HEK293 (cell line): ENCODE data around the gene UBE2D4.

Source experiments
- OSR2 ChIP-seq: fragments of 450-650 bp; formaldehyde crosslinking; IDR thresholded peaks from 2 replicates; pipeline ENCODE4 v1.5.1; 2016; ENCODE audit warnings: missing biosample characterization, missing genetic modification characterization
- REPIN1 ChIP-seq: fragments of 450-650 bp; formaldehyde crosslinking; IDR thresholded peaks from 2 replicates; pipeline ENCODE4 v1.5.1; 2017; ENCODE audit warnings: missing biosample characterization, missing genetic modification characterization, low read depth
- SCRT2 ChIP-seq: fragments of 450-650 bp; formaldehyde crosslinking; IDR thresholded peaks from 2 replicates; pipeline ENCODE4 v1.5.1; 2016; ENCODE audit warnings: missing biosample characterization, missing genetic modification characterization
- ZBTB1 ChIP-seq: fragments of 450-650 bp; formaldehyde crosslinking; IDR thresholded peaks from 2 replicates; pipeline ENCODE4 v1.5.1; 2016; ENCODE audit warnings: missing biosample characterization, missing genetic modification characterization
- ZBTB17 ChIP-seq: fragments of 450-650 bp; formaldehyde crosslinking; IDR thresholded peaks from 2 replicates; pipeline ENCODE4 v1.5.1; 2016; ENCODE audit warnings: missing biosample characterization, missing genetic modification characterization
- ZBTB48 ChIP-seq: fragments of 450-650 bp; formaldehyde crosslinking; IDR thresholded peaks from 2 replicates; pipeline ENCODE4 v1.5.1; 2016; ENCODE audit warnings: missing biosample characterization, missing genetic modification characterization
- ZFP37 ChIP-seq: fragments of 450-650 bp; formaldehyde crosslinking; IDR thresholded peaks from 2 replicates; pipeline ENCODE4 v1.5.1; 2016; ENCODE audit warnings: missing biosample characterization, missing genetic modification characterization
- ZNF140 ChIP-seq: fragments of 450-650 bp; formaldehyde crosslinking; IDR thresholded peaks from 2 replicates; pipeline ENCODE4 v1.5.1; 2016; ENCODE audit warnings: missing biosample characterization, missing genetic modification characterization
- ZNF2 ChIP-seq: fragments of 450-650 bp; formaldehyde crosslinking; IDR thresholded peaks from 2 replicates; pipeline ENCODE4 v1.5.1; 2016; ENCODE audit warnings: missing biosample characterization, missing genetic modification characterization
- ZNF23 ChIP-seq: fragments of 450-650 bp; formaldehyde crosslinking; IDR thresholded peaks from 2 replicates; pipeline ENCODE4 v1.5.1; 2016; ENCODE audit warnings: missing biosample characterization, missing genetic modification characterization, borderline replicate concordance
- ZNF239 ChIP-seq: fragments of 450-650 bp; formaldehyde crosslinking; IDR thresholded peaks from 2 replicates; pipeline ENCODE4 v1.5.1; 2016; ENCODE audit warnings: missing biosample characterization, missing genetic modification characterization
- ZNF311 ChIP-seq: fragments of 450-650 bp; formaldehyde crosslinking; IDR thresholded peaks from 2 replicates; pipeline ENCODE4 v1.5.1; 2017; ENCODE audit warnings: missing biosample characterization, missing genetic modification characterization, borderline replicate concordance
- ZNF366 ChIP-seq: fragments of 450-650 bp; formaldehyde crosslinking; conservative IDR thresholded peaks from 2 replicates; pipeline ENCODE4 v1.5.1; 2016; ENCODE audit warnings: missing biosample characterization, missing genetic modification characterization
- ZNF423 ChIP-seq: fragments of 450-650 bp; formaldehyde crosslinking; IDR thresholded peaks from 2 replicates; pipeline ENCODE4 v1.5.1; 2016; ENCODE audit warnings: missing biosample characterization, missing genetic modification characterization
- ZNF514 ChIP-seq: fragments of 450-650 bp; formaldehyde crosslinking; IDR thresholded peaks from 2 replicates; pipeline ENCODE4 v1.5.1; 2016; ENCODE audit warnings: missing biosample characterization, missing genetic modification characterization
- ZNF621 ChIP-seq: fragments of 450-650 bp; formaldehyde crosslinking; IDR thresholded peaks from 2 replicates; pipeline ENCODE4 v1.5.1; 2017; ENCODE audit warnings: missing biosample characterization, missing genetic modification characterization
- ZNF629 ChIP-seq: fragments of 450-650 bp; formaldehyde crosslinking; IDR thresholded peaks from 2 replicates; pipeline ENCODE4 v1.5.1; 2017; ENCODE audit warnings: missing biosample characterization, missing genetic modification characterization
- ZNF670 ChIP-seq: fragments of 450-650 bp; formaldehyde crosslinking; IDR thresholded peaks from 2 replicates; pipeline ENCODE4 v1.5.1; 2016; ENCODE audit warnings: missing biosample characterization, missing genetic modification characterization, low read depth
- ZNF747 ChIP-seq: fragments of 450-650 bp; formaldehyde crosslinking; IDR thresholded peaks from 2 replicates; pipeline ENCODE4 v1.5.1; 2016; ENCODE audit warnings: missing biosample characterization, missing genetic modification characterization
- ZNF837 ChIP-seq: fragments of 450-650 bp; formaldehyde crosslinking; IDR thresholded peaks from 2 replicates; pipeline ENCODE4 v1.5.1; 2016; ENCODE audit warnings: missing biosample characterization, missing genetic modification characterization
- TF ChIP-seq, protein P1 (sequence below): fragments of 450-650 bp; formaldehyde crosslinking; IDR thresholded peaks from 2 replicates; pipeline ENCODE4 v1.5.1; 2016; ENCODE audit warnings: missing biosample characterization, missing genetic modification characterization
- TF ChIP-seq, protein P2 (sequence below): fragments of 450-650 bp; formaldehyde crosslinking; IDR thresholded peaks from 2 replicates; pipeline ENCODE4 v1.5.1; 2016; ENCODE audit warnings: missing biosample characterization, missing genetic modification characterization, borderline replicate concordance
- TF ChIP-seq, protein P3 (sequence below): fragments of 450-650 bp; formaldehyde crosslinking; IDR thresholded peaks from 2 replicates; pipeline ENCODE4 v1.5.1; 2016; ENCODE audit warnings: missing biosample characterization, missing genetic modification characterization
- TF ChIP-seq, protein P4 (sequence below): fragments of 450-650 bp; formaldehyde crosslinking; IDR thresholded peaks from 2 replicates; pipeline ENCODE4 v1.5.1; 2016; ENCODE audit warnings: missing biosample characterization, missing genetic modification characterization
- TF ChIP-seq, protein P5 (sequence below): fragments of 450-650 bp; formaldehyde crosslinking; IDR thresholded peaks from 2 replicates; pipeline ENCODE4 v1.5.1; 2016; ENCODE audit warnings: missing biosample characterization, missing genetic modification characterization
- TF ChIP-seq, protein P6 (sequence below): fragments of 450-650 bp; formaldehyde crosslinking; IDR thresholded peaks from 2 replicates; pipeline ENCODE4 v1.5.1; 2016; ENCODE audit warnings: missing biosample characterization, missing genetic modification characterization
- TF ChIP-seq, protein P7 (sequence below): fragments of 450-650 bp; formaldehyde crosslinking; IDR thresholded peaks from 2 replicates; pipeline ENCODE4 v1.5.1; 2016; ENCODE audit warnings: missing biosample characterization, missing genetic modification characterization
- TF ChIP-seq, protein P8 (sequence below): fragments of 450-650 bp; IDR thresholded peaks from 2 replicates; pipeline ENCODE4 v1.5.1; 2018; ENCODE audit warnings: missing biosample characterization, missing genetic modification characterization
- TF ChIP-seq, protein P9 (sequence below): fragments of 450-650 bp; formaldehyde crosslinking; IDR thresholded peaks from 2 replicates; pipeline ENCODE4 v1.5.1; 2016; ENCODE audit warnings: missing biosample characterization, missing genetic modification characterization

Gene UBE2D4

DNA sequence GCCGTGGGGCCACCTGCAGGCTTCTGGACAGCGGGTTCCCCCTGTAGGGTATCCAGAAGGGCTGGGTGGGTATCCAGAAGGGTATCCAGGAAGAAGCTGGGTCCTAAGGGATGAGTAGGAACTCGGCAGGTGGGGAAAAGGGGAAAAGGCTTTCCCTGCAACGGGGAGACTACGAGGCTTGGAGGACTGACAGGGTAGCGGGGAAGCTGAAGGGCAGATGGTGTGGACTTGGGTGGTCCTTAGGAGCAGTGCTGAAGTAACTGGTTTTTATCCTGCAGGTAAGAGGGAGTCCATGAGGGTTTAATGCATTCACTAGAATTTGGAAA lies 525 bp downstream of the UBE2D4 start (continued):
- TF ChIP-seq, protein P1, sequence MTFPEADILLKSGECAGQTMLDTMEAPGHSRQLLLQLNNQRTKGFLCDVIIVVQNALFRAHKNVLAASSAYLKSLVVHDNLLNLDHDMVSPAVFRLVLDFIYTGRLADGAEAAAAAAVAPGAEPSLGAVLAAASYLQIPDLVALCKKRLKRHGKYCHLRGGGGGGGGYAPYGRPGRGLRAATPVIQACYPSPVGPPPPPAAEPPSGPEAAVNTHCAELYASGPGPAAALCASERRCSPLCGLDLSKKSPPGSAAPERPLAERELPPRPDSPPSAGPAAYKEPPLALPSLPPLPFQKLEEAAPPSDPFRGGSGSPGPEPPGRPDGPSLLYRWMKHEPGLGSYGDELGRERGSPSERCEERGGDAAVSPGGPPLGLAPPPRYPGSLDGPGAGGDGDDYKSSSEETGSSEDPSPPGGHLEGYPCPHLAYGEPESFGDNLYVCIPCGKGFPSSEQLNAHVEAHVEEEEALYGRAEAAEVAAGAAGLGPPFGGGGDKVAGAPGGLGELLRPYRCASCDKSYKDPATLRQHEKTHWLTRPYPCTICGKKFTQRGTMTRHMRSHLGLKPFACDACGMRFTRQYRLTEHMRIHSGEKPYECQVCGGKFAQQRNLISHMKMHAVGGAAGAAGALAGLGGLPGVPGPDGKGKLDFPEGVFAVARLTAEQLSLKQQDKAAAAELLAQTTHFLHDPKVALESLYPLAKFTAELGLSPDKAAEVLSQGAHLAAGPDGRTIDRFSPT (tag by site-specific recombination), result peak; percentile 70
- TF ChIP-seq ZNF366 (tag by site-specific recombination) (peak; percentile 50; the same call in 1 of the 2 replicates), ZNF621 (no peak), SCRT2 (peak; percentile 94), ZNF239 (tag by site-specific recombination) (no peak), ZBTB1 (tag by site-specific recombination) (no peak), ZNF837 (tag by site-specific recombination) (no peak), REPIN1 (tag by site-specific recombination) (no peak), ZBTB17 (no peak), ZBTB48 (tag by site-specific recombination) (no peak), ZNF670 (no peak), ZNF2 (no peak; the same call in 1 of the 2 replicates), ZNF311 (tag by site-specific recombination) (no peak), ZNF629 (0 out of 2 replicates have a peak, but pooled peaks have one; percentile 11), OSR2 (tag by site-specific recombination) (no peak), ZNF140 (tag by site-specific recombination) (no peak), ZNF747 (tag by site-specific recombination) (no peak), ZNF23 (tag by site-specific recombination) (no peak), ZNF423 (tag by site-specific recombination) (peak; percentile 3; the same call in 1 of the 2 replicates), ZNF514 (tag by site-specific recombination) (no peak), ZFP37 (no peak)
- TF ChIP-seq, protein P2, sequence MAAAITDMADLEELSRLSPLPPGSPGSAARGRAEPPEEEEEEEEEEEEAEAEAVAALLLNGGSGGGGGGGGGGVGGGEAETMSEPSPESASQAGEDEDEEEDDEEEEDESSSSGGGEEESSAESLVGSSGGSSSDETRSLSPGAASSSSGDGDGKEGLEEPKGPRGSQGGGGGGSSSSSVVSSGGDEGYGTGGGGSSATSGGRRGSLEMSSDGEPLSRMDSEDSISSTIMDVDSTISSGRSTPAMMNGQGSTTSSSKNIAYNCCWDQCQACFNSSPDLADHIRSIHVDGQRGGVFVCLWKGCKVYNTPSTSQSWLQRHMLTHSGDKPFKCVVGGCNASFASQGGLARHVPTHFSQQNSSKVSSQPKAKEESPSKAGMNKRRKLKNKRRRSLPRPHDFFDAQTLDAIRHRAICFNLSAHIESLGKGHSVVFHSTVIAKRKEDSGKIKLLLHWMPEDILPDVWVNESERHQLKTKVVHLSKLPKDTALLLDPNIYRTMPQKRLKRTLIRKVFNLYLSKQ (tag by site-specific recombination), result no peak
- TF ChIP-seq, protein P3, sequence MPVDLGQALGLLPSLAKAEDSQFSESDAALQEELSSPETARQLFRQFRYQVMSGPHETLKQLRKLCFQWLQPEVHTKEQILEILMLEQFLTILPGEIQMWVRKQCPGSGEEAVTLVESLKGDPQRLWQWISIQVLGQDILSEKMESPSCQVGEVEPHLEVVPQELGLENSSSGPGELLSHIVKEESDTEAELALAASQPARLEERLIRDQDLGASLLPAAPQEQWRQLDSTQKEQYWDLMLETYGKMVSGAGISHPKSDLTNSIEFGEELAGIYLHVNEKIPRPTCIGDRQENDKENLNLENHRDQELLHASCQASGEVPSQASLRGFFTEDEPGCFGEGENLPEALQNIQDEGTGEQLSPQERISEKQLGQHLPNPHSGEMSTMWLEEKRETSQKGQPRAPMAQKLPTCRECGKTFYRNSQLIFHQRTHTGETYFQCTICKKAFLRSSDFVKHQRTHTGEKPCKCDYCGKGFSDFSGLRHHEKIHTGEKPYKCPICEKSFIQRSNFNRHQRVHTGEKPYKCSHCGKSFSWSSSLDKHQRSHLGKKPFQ (tag by site-specific recombination), result no peak
- TF ChIP-seq, protein P4, sequence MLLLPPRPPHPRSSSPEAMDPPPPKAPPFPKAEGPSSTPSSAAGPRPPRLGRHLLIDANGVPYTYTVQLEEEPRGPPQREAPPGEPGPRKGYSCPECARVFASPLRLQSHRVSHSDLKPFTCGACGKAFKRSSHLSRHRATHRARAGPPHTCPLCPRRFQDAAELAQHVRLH (tag by site-specific recombination), result peak; percentile 81; the same call in 1 of the 2 replicates
- TF ChIP-seq, protein P5, sequence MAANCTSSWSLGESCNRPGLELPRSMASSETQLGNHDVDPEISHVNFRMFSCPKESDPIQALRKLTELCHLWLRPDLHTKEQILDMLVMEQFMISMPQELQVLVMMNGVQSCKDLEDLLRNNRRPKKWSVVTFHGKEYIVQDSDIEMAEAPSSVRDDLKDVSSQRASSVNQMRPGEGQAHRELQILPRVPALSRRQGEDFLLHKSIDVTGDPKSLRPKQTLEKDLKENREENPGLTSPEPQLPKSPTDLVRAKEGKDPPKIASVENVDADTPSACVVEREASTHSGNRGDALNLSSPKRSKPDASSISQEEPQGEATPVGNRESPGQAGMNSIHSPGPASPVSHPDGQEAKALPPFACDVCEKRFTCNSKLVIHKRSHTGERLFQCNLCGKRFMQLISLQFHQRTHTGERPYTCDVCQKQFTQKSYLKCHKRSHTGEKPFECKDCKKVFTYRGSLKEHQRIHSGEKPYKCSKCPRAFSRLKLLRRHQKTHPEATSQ (tag by site-specific recombination), result no peak
- TF ChIP-seq, protein P6, sequence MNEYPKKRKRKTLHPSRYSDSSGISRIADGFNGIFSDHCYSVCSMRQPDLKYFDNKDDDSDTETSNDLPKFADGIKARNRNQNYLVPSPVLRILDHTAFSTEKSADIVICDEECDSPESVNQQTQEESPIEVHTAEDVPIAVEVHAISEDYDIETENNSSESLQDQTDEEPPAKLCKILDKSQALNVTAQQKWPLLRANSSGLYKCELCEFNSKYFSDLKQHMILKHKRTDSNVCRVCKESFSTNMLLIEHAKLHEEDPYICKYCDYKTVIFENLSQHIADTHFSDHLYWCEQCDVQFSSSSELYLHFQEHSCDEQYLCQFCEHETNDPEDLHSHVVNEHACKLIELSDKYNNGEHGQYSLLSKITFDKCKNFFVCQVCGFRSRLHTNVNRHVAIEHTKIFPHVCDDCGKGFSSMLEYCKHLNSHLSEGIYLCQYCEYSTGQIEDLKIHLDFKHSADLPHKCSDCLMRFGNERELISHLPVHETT (tag by site-specific recombination), result 0 out of 2 replicates have a peak, but pooled peaks have one; percentile 3
- TF ChIP-seq, protein P7, sequence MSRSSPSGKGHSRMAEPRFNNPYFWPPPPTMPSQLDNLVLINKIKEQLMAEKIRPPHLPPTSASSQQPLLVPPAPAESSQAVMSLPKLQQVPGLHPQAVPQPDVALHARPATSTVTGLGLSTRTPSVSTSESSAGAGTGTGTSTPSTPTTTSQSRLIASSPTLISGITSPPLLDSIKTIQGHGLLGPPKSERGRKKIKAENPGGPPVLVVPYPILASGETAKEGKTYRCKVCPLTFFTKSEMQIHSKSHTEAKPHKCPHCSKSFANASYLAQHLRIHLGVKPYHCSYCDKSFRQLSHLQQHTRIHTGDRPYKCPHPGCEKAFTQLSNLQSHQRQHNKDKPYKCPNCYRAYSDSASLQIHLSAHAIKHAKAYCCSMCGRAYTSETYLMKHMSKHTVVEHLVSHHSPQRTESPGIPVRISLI (tag by site-specific recombination), result no peak
- TF ChIP-seq, protein P8, sequence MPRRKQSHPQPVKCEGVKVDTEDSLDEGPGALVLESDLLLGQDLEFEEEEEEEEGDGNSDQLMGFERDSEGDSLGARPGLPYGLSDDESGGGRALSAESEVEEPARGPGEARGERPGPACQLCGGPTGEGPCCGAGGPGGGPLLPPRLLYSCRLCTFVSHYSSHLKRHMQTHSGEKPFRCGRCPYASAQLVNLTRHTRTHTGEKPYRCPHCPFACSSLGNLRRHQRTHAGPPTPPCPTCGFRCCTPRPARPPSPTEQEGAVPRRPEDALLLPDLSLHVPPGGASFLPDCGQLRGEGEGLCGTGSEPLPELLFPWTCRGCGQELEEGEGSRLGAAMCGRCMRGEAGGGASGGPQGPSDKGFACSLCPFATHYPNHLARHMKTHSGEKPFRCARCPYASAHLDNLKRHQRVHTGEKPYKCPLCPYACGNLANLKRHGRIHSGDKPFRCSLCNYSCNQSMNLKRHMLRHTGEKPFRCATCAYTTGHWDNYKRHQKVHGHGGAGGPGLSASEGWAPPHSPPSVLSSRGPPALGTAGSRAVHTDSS (tag by site-specific recombination), result no peak
- TF ChIP-seq, protein P9, sequence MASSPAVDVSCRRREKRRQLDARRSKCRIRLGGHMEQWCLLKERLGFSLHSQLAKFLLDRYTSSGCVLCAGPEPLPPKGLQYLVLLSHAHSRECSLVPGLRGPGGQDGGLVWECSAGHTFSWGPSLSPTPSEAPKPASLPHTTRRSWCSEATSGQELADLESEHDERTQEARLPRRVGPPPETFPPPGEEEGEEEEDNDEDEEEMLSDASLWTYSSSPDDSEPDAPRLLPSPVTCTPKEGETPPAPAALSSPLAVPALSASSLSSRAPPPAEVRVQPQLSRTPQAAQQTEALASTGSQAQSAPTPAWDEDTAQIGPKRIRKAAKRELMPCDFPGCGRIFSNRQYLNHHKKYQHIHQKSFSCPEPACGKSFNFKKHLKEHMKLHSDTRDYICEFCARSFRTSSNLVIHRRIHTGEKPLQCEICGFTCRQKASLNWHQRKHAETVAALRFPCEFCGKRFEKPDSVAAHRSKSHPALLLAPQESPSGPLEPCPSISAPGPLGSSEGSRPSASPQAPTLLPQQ (tag by site-specific recombination), result peak; percentile 66; the same call in 1 of the 2 replicates
